ENCODE measurements around the gene ARHGEF26.

DNA sequence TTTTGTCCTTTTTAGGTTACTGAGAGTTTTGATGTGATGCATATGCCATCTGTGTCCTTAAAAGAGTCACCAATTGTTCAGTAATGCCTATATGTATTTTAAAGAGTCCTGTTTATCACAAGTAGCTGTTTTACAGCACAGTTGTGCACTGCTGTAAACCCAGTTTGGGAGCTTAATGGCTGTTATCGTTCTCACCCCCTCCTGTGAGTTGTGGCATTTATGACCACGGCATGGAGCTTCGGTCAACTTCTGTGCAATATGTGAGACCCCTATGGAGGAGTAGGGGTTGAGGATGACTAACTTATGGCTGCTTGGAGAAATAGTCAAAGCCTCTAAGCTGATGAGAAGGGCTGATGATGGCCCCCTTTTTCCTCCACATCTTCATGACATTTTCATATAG is 67.2 kb downstream of the ARHGEF26 start:
- TF ChIP-seq, protein P1, sequence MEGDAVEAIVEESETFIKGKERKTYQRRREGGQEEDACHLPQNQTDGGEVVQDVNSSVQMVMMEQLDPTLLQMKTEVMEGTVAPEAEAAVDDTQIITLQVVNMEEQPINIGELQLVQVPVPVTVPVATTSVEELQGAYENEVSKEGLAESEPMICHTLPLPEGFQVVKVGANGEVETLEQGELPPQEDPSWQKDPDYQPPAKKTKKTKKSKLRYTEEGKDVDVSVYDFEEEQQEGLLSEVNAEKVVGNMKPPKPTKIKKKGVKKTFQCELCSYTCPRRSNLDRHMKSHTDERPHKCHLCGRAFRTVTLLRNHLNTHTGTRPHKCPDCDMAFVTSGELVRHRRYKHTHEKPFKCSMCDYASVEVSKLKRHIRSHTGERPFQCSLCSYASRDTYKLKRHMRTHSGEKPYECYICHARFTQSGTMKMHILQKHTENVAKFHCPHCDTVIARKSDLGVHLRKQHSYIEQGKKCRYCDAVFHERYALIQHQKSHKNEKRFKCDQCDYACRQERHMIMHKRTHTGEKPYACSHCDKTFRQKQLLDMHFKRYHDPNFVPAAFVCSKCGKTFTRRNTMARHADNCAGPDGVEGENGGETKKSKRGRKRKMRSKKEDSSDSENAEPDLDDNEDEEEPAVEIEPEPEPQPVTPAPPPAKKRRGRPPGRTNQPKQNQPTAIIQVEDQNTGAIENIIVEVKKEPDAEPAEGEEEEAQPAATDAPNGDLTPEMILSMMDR (IDR thresholded peaks at IDR 0.05; ENCODE audit: insufficient read depth, low read length) = no peak
- no peak for TF ChIP-seq GABPA (IDR thresholded peaks at IDR 0.05; ENCODE audit: low read depth)
- TF ChIP-seq POLR2AphosphoS5 (IDR thresholded peaks at IDR 0.05; ENCODE audit: low read depth) = no peak

Measured in HL-60 (cell line).